CD4-positive, alpha-beta T cell (primary cell): ENCODE measurements around the gene TRIM37. TPM values are rescaled to one million over a fixed set of nuclear protein-coding genes. Genes with fewer than 3 reads are reported as not detected.

Experiments used
- ATAC-seq: fragments of 200-7000 bp; cut with Tn5 transposase; one replicate; pipeline ENCODE4 v1.10.0; 2022; ENCODE audit warnings: mild to moderate bottlenecking; ENCODE audit not compliant: poor library complexity
- CTCF ChIA-PET: fragments of 350-600 bp; sonication (Branson Sonifier 250); formaldehyde crosslinking; loops from one replicate; lab custom pipeline; 2021; ENCODE audit warnings: antibody characterized with exemption, inconsistent platforms; lab: Charles Lee
- POLR2A ChIA-PET: fragments of 350-600 bp; sonication (Branson Sonifier 250); formaldehyde crosslinking; loops from one replicate; lab custom pipeline; 2021; ENCODE audit warnings: antibody characterized with exemption, inconsistent platforms; lab: Charles Lee
- DNase-seq, 14 experiments: peaks; one replicate each; pipeline ENCODE4 v3.0.0-alpha.2; 2013 to 2020; ENCODE audit warnings: mixed read lengths in 2 of 14
- H3K27ac ChIP-seq, 2 donors: one replicate each; pipeline versions ENCODE4 v1.5.1 to v1.7.0; 2013; ENCODE audit warnings: low read length in 2 of 2, low read depth in 1 of 2, mild to moderate bottlenecking in 1 of 2
- H3K27me3 ChIP-seq, 2 experiments: 1 replicate in 1 of 2; 2 replicates in 1 of 2; pipeline versions ENCODE4 v1.6.1 to v1.7.0; 2013; ENCODE audit warnings: low read length in 2 of 2, control low read depth in 1 of 2, mild to moderate bottlenecking in 1 of 2, moderate library complexity in 1 of 2; ENCODE audit not compliant: insufficient read depth in 2 of 2, control insufficient read depth in 1 of 2
- H3K36me3 ChIP-seq: one replicate; pipeline ENCODE4 v1.6.1; 2013; ENCODE audit warnings: low read length, control low read depth; ENCODE audit not compliant: insufficient read depth
- H3K4me1 ChIP-seq: one replicate; pipeline ENCODE4 v1.6.1; 2013; ENCODE audit warnings: low read length, control low read depth; ENCODE audit not compliant: insufficient read depth
- H3K4me3 ChIP-seq: one replicate; pipeline ENCODE4 v1.5.1; 2013; ENCODE audit warnings: mild to moderate bottlenecking, low read length, moderate library complexity
- H3K9me3 ChIP-seq, 2 experiments: 1 replicate in 1 of 2; 2 replicates in 1 of 2; pipeline versions ENCODE4 v1.6.1 to v1.7.0; 2013; ENCODE audit warnings: low read length in 2 of 2, mild to moderate bottlenecking in 2 of 2, control low read depth in 1 of 2, moderate library complexity in 1 of 2; ENCODE audit not compliant: control insufficient read depth in 1 of 2, insufficient read depth in 1 of 2
- H3K27ac Mint-ChIP-seq: one replicate; pipeline ENCODE4 v1.8.0; 2020; ENCODE audit warnings: mixed read lengths
- H3K27me3 Mint-ChIP-seq: one replicate; pipeline ENCODE4 v1.8.0; 2021; ENCODE audit warnings: mixed read lengths
- H3K36me3 Mint-ChIP-seq: one replicate; pipeline ENCODE4 v1.8.0; 2021; ENCODE audit warnings: low read depth, mixed read lengths
- H3K4me1 Mint-ChIP-seq: one replicate; pipeline ENCODE4 v1.8.0; 2021; ENCODE audit warnings: low read depth, mixed read lengths
- H3K4me3 Mint-ChIP-seq: one replicate; pipeline ENCODE4 v1.8.0; 2020; ENCODE audit warnings: mild to moderate bottlenecking, mixed read lengths
- H3K9me3 Mint-ChIP-seq: one replicate; pipeline ENCODE4 v1.8.0; 2020; ENCODE audit warnings: mixed read lengths
- CTCF ChIP-seq: fragments of 200-600 bp; IDR thresholded peaks from one replicate; pipeline ENCODE4 v1.8.0; 2022; ENCODE audit warnings: antibody characterized with exemption, mild to moderate bottlenecking
- intact Hi-C, 2 experiments: fragments of 100-400 bp; cut with DNase I in 1 of 2; cut with micrococcal nuclease in 1 of 2; formaldehyde crosslinking; loops; one replicate each; pipeline versions ENCODE4 v1.15.1 to v1.9.0; 2023 to 2025; cut with DNase I, micrococcal nuclease
- total RNA-seq, 174 experiments: library from RNA in 2 of 174; stranded (reverse) in 2 of 174; gene quantifications; one replicate each; pipeline ENCODE4 v1.2.3 and lab custom pipeline; 2021 to 2026

TRIM37 gene
- total RNA-seq, 2 experiments from 2014 or later, result 16.8 to 18.0 TPM

- Mint-ChIP-seq H3K27ac (no peak overlapping the region), H3K4me3 (no peak overlapping the region), H3K36me3 (peaks cover 12% of the 10 kb centered on the region), H3K9me3 (no peaks in the 10 kb centered on the region), H3K27me3 (no peaks in the 10 kb centered on the region), H3K4me1 (peaks cover 55% of the 10 kb centered on the region)
- ATAC-seq (no peak), DNase-seq (no peak)
- ChIA-PET POLR2A (no interaction called here), CTCF (interaction anchor here (0.6 kb wide), 1 partner anchor 38 kb away, joined by 4 read pairs; no protein-coding TSS in a partner anchor)
- no peak for TF ChIP-seq CTCF
- no peak overlapping the region for H3K4me3 ChIP-seq
- peaks cover 6% of the 10 kb centered on the region for H3K36me3 ChIP-seq
- H3K9me3 ChIP-seq, result no peaks in the 10 kb centered on the region
- H3K27me3 ChIP-seq, result no peaks in the 10 kb centered on the region
- no peak overlapping the region for H3K27ac ChIP-seq
- intact Hi-C loops, result no loop called here
- peaks cover 15% of the 10 kb centered on the region for H3K4me1 ChIP-seq
Measured at GRCh38 chr17:59149051-59149450, 42.4 kb upstream of the TRIM37 start.

GRCh38 chr17:59145571-59146096 lies 39.0 kb upstream of the TRIM37 start:
- Mint-ChIP-seq H3K9me3 (no peaks in the 10 kb centered on the region), H3K4me3 (no peak overlapping the region), H3K27me3 (no peaks in the 10 kb centered on the region), H3K36me3 (peaks cover 12% of the 10 kb centered on the region), H3K27ac (no peak overlapping the region), H3K4me1 (peaks cover 30% of the 10 kb centered on the region)
- ATAC-seq (no peak), DNase-seq (no peak)
- peaks cover 8% of the 10 kb centered on the region for H3K4me1 ChIP-seq
- no peak overlapping the region for H3K4me3 ChIP-seq
- H3K27ac ChIP-seq, result no peak overlapping the region
- no peak for TF ChIP-seq CTCF
- POLR2A ChIA-PET, result interaction anchor here (1.5 kb wide), 1 partner anchor 10 kb away, joined by 6 read pairs; the partner anchor contains the start of genes PRR11 and SKA2
- peaks cover 9% of the 10 kb centered on the region for H3K36me3 ChIP-seq
- H3K27me3 ChIP-seq, result no peaks in the 10 kb centered on the region
- intact Hi-C loops, result no loop called here
- CTCF ChIA-PET, result interaction anchor here (0.6 kb wide), 1 partner anchor 475 kb away, joined by 4 read pairs; no protein-coding TSS in a partner anchor
- H3K9me3 ChIP-seq, result no peaks in the 10 kb centered on the region

GRCh38 chr17:59141860-59142259 lies 35.2 kb upstream of the TRIM37 start:
- no peaks in the 10 kb centered on the region for H3K4me1 ChIP-seq
- ATAC-seq, result no peak
- H3K27ac Mint-ChIP-seq, result no peak overlapping the region
- TF ChIP-seq CTCF, result no peak
- no peaks in the 10 kb centered on the region for H3K27me3 ChIP-seq
- POLR2A ChIA-PET, result no interaction called here
- DNase-seq, result no peak
- H3K27me3 Mint-ChIP-seq, result no peaks in the 10 kb centered on the region
- H3K27ac ChIP-seq, result no peak overlapping the region
- H3K4me1 Mint-ChIP-seq, result peaks cover 9% of the 10 kb centered on the region
- no peaks in the 10 kb centered on the region for H3K9me3 ChIP-seq
- CTCF ChIA-PET, result no interaction called here
- no peak overlapping the region for H3K4me3 ChIP-seq
- peaks cover 9% of the 10 kb centered on the region for H3K36me3 ChIP-seq
- no peak overlapping the region for H3K4me3 Mint-ChIP-seq
- H3K36me3 Mint-ChIP-seq, result peaks cover 12% of the 10 kb centered on the region
- H3K9me3 Mint-ChIP-seq, result no peaks in the 10 kb centered on the region
- intact Hi-C loops, result no loop called here
